Lung (tissue), 12 donors: ENCODE results near the gene IL23R. TPM values are rescaled to one million over a fixed set of nuclear protein-coding genes. Genes with fewer than 3 reads are reported as not detected.
A peak's percentile ranks its signal among the peaks of the same experiment; 100 is the strongest.

Source experiments
- ATAC-seq: fragments of 200-7000 bp; cut with Tn5 transposase; one replicate; pipeline ENCODE4 v1.9.1; 2020; ENCODE audit warnings: moderate number of reproducible peaks; ENCODE audit not compliant: insufficient read depth, low FRiP score
- DNase-seq, 3 donors: peaks; one replicate each; pipeline ENCODE4 v3.0.0-alpha.2; 2013 to 2017
- H3K27ac ChIP-seq, 2 donors: one replicate each; pipeline ENCODE4 v1.5.1; 2013; ENCODE audit warnings: mild to moderate bottlenecking in 2 of 2, moderate library complexity in 2 of 2, control low read depth in 1 of 2, inconsistent platforms in 1 of 2, low read depth in 1 of 2, low read length in 1 of 2
- H3K27me3 ChIP-seq, 3 donors: one replicate each; pipeline ENCODE4 v1.5.1; 2013; ENCODE audit warnings: low read length in 2 of 3; ENCODE audit not compliant: control insufficient read depth in 3 of 3, insufficient read depth in 3 of 3
- H3K36me3 ChIP-seq, 4 donors: one replicate each; pipeline ENCODE4 v1.5.1; 2013; ENCODE audit warnings: low read length in 4 of 4, mild to moderate bottlenecking in 1 of 4, moderate library complexity in 1 of 4; ENCODE audit not compliant: control insufficient read depth in 4 of 4, insufficient read depth in 4 of 4
- H3K4me1 ChIP-seq, 5 donors: one replicate each; pipeline ENCODE4 v1.5.1; 2013; ENCODE audit warnings: low read length in 5 of 5, mild to moderate bottlenecking in 2 of 5, moderate library complexity in 1 of 5; ENCODE audit not compliant: control insufficient read depth in 5 of 5, insufficient read depth in 5 of 5
- H3K4me3 ChIP-seq: one replicate; pipeline ENCODE4 v1.5.1; 2013; ENCODE audit warnings: mild to moderate bottlenecking, control low read depth, moderate library complexity
- H3K9ac ChIP-seq, 2 donors: one replicate each; pipeline ENCODE4 v1.5.1; 2013; ENCODE audit warnings: low read length in 2 of 2, control low read depth in 1 of 2; ENCODE audit not compliant: insufficient read depth in 1 of 2
- H3K9me3 ChIP-seq, 4 donors: one replicate each; pipeline ENCODE4 v1.5.1; 2013; ENCODE audit warnings: low read length in 3 of 4, mild to moderate bottlenecking in 1 of 4, moderate library complexity in 1 of 4; ENCODE audit not compliant: control insufficient read depth in 4 of 4, insufficient read depth in 3 of 4
- WGBS, 2 donors: extraction: QIAGEN DNeasy Blood & Tissue Kit; methylation state at CpG; one replicate each; pipeline ENCODE4 v1.1.7; 2013; 5-methylcytosine and 5-hydroxymethylcytosine counted together
- polyA plus RNA-seq, 2 donors: library from polyadenylated mRNA; stranded (reverse); fragments of 200-250 nt; gene quantifications; one replicate each; pipeline ENCODE4 v1.2.1, GENCODE V29; 2013
- total RNA-seq, 2 donors: library from RNA; depleted of rRNA in 1 of 2; stranded (reverse); fragments of >200 nt in 1 of 2; gene quantifications; one replicate each; pipeline ENCODE4 v1.2.1, GENCODE V29; 2014 to 2021
- TF ChIP-seq, protein P1 (sequence below): IDR thresholded peaks from 2 replicates; pipeline ENCODE4 v1.5.1; 2012; ENCODE audit warnings: mild to moderate bottlenecking; ENCODE audit errors: control extremely low read depth, extremely low read depth
- donor health status: control.
- donor health status: control.
- donor health status: Bipolar disorder and iron deficiency.
- donor health status: healthy.
- donor health status: DM: yes; HTN: yes; CAD: no.

Gene IL23R
- total and polyA plus RNA-seq, 4 donors, result 0.03 to 0.60 (median 0.15) TPM; not detected in 1

DNA sequence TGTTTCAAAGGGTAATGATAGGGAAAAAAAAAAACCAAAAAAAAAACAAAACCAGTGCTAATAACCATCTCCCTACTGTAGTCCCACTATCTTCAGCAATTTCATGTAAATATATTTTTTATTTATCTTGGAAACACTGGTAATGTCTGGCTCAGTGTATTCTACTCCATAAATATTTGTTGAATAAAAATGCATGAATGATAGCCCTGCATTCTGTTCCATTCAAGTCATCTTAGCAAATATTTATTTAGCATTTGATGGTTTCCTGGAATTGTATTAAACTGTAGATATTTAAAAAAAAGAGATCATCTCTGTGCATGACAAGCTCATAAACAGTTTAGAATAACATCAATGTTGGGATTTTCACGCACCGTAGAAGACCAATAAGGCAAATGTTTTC, 24.2 kb downstream of the IL23R start:
- Histone ChIP-seq H3K4me1 (peaks cover 0 to 5% (median 0%) of the 10 kb centered on the region in 5 donors), H3K27me3 (no peaks in the 10 kb centered on the region), H3K27ac (no peak overlapping the region), H3K9ac (no peak overlapping the region), H3K9me3 (no peaks in the 10 kb centered on the region), H3K36me3 (no peaks in the 10 kb centered on the region), H3K4me3 (no peak overlapping the region)
- 81 to 89% methylated on average over 2 of the region's 2 CpGs for WGBS, 2 donors
- no peak for ATAC-seq
- peak in 1 of 3 donors; percentile 14 for DNase-seq
- TF ChIP-seq, protein P1, sequence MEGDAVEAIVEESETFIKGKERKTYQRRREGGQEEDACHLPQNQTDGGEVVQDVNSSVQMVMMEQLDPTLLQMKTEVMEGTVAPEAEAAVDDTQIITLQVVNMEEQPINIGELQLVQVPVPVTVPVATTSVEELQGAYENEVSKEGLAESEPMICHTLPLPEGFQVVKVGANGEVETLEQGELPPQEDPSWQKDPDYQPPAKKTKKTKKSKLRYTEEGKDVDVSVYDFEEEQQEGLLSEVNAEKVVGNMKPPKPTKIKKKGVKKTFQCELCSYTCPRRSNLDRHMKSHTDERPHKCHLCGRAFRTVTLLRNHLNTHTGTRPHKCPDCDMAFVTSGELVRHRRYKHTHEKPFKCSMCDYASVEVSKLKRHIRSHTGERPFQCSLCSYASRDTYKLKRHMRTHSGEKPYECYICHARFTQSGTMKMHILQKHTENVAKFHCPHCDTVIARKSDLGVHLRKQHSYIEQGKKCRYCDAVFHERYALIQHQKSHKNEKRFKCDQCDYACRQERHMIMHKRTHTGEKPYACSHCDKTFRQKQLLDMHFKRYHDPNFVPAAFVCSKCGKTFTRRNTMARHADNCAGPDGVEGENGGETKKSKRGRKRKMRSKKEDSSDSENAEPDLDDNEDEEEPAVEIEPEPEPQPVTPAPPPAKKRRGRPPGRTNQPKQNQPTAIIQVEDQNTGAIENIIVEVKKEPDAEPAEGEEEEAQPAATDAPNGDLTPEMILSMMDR, result no peak

DNA sequence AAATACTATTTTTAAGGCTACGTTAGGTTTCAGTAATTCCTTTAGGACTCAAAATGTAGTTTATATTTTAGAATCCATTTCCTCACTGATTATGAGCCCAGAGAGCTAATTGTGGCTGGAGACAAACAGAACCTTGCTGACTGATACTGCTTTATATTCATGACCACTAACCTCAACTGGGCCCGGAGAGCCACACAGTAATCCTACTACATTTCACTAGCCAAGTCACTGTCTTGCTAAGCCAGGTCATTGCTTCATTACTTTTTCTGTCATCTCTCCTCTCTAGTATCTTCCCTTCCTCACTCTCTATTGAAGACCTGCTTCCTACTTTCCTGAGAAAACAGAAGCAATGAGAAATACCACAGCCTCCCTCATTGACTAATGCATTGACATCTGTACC, 24.7 kb downstream of the IL23R start:
- H3K27ac ChIP-seq, result no peak overlapping the region
- ATAC-seq, result no peak
- no peaks in the 10 kb centered on the region for H3K9me3 ChIP-seq
- no peak overlapping the region for H3K9ac ChIP-seq
- WGBS, 2 donors, result 85 to 87% methylated on average over 2 of the region's 2 CpGs
- TF ChIP-seq, protein P1, result no peak
- no peak for DNase-seq
- no peaks in the 10 kb centered on the region for H3K36me3 ChIP-seq
- no peak overlapping the region for H3K4me3 ChIP-seq
- H3K4me1 ChIP-seq, result peaks cover 0 to 5% (median 0%) of the 10 kb centered on the region in 5 donors
- H3K27me3 ChIP-seq, result no peaks in the 10 kb centered on the region

DNA sequence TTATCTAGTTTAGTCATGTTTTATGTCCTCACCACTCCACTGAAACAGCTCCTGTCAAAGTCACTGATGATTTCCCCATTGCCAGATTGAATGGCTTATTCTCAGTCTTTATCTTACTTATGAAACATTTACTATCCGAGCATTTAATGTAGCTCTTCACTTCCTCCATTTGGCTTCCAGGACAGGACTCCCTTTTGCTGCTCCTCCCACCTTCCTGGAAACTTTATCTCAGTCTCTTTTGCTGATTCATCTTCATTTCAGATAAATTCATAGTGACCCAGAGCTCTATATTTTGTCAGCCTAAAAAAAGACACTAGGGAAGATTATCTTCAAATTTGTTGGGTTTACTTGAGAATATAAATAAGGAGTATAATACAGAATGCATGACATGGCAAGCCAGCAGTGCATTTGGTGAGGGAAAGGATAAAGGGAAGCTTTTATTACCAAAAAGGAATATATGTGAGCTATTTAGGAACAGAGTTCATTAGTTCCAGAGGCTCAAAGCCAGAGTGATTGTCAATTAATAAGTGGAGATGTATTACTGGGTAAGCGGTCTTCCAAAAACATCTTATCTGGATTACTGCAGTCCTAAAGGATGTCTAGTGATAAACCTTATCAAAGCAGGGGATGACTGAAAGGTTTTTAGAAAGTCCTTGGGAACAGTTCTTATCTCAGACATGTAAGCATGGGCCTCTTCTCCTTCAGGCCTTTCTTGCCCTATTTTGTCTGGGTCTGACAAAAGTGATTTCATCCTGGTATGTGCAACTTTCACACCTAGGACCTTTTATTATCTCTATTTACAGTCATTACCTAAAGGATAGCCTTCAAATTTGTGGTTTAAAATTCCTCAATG, 25.6 kb downstream of the IL23R start:
- H3K9ac ChIP-seq, result no peak overlapping the region
- WGBS, 2 donors, result 61 to 63% methylated on average over 2 of the region's 2 CpGs
- H3K4me1 ChIP-seq, result peaks cover 0 to 5% (median 0%) of the 10 kb centered on the region in 5 donors
- ATAC-seq (no peak), DNase-seq (peak in 1 of 3 donors; percentile 41)
- no peak overlapping the region for H3K27ac ChIP-seq
- no peaks in the 10 kb centered on the region for H3K36me3 ChIP-seq
- TF ChIP-seq, protein P1, result no peak
- no peaks in the 10 kb centered on the region for H3K9me3 ChIP-seq
- H3K4me3 ChIP-seq, result no peak overlapping the region
- no peaks in the 10 kb centered on the region for H3K27me3 ChIP-seq
